ENCODE measurements around the gene CCDC141. TPM values are rescaled to one million over a fixed set of nuclear protein-coding genes. Genes with fewer than 3 reads are reported as not detected.

Gene CCDC141
- polyA plus RNA-seq, 2 of the 4 experiments (the other 2 are of a cell fraction), result not detected

DNA sequence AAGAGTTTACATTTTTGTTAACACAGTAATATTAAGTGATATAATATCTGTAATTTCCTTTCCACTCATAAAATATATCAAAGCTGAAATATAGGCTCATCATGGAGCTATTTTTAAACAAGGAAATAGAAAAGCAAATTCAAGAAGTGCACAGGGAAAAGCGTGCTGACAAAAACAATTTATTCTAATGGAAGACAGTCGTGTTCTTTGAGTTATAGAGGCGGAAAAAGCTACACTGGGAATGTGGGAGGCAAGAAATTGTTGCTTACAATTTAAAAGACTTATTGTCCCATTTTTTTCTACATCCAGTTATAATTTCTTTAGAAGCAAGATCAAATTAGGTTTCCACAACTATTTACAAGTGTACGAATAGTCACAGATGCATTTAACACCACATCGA, 239.5 kb downstream of the CCDC141 start:
- Histone ChIP-seq H3K4me3 (no peak overlapping the region), H3K9me3 (no peaks in the 10 kb centered on the region), H3K4me2 (no peak overlapping the region), H3K4me1 (no peaks in the 10 kb centered on the region), H3K27ac (no peak overlapping the region)
- DNase-seq (ENCODE audit: low read depth in 1 of 2, low spot score in 1 of 2) (no peak), FAIRE-seq (no peak), ATAC-seq (no peak)
- TF ChIP-seq CHD4 (IDR thresholded peaks at IDR 0.05; ENCODE audit: borderline replicate concordance) (no peak), CBX2 (IDR thresholded peaks at IDR 0.05; ENCODE audit: borderline replicate concordance, low read depth) (no peak), SMC3 (IDR thresholded peaks at IDR 0.05) (no peak)
- TF ChIP-seq, protein P1, sequence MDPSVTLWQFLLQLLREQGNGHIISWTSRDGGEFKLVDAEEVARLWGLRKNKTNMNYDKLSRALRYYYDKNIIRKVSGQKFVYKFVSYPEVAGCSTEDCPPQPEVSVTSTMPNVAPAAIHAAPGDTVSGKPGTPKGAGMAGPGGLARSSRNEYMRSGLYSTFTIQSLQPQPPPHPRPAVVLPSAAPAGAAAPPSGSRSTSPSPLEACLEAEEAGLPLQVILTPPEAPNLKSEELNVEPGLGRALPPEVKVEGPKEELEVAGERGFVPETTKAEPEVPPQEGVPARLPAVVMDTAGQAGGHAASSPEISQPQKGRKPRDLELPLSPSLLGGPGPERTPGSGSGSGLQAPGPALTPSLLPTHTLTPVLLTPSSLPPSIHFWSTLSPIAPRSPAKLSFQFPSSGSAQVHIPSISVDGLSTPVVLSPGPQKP (IDR thresholded peaks at IDR 0.05; ENCODE audit: low read depth, low read length), result no peak
- TF ChIP-seq, protein P2, sequence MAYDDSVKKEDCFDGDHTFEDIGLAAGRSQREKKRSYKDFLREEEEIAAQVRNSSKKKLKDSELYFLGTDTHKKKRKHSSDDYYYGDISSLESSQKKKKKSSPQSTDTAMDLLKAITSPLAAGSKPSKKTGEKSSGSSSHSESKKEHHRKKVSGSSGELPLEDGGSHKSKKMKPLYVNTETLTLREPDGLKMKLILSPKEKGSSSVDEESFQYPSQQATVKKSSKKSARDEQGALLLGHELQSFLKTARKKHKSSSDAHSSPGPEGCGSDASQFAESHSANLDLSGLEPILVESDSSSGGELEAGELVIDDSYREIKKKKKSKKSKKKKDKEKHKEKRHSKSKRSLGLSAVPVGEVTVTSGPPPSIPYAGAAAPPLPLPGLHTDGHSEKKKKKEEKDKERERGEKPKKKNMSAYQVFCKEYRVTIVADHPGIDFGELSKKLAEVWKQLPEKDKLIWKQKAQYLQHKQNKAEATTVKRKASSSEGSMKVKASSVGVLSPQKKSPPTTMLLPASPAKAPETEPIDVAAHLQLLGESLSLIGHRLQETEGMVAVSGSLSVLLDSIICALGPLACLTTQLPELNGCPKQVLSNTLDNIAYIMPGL (CRISPR knock-in tag; IDR thresholded peaks at IDR 0.05; ENCODE audit: borderline replicate concordance), result no peak
- 53% methylated on average over 5 of the region's 5 CpGs for WGBS (ENCODE audit: missing lambda C conversion rate)
- ChIA-PET CTCF (no interaction called here), POLR2A (no interaction called here)

DNA sequence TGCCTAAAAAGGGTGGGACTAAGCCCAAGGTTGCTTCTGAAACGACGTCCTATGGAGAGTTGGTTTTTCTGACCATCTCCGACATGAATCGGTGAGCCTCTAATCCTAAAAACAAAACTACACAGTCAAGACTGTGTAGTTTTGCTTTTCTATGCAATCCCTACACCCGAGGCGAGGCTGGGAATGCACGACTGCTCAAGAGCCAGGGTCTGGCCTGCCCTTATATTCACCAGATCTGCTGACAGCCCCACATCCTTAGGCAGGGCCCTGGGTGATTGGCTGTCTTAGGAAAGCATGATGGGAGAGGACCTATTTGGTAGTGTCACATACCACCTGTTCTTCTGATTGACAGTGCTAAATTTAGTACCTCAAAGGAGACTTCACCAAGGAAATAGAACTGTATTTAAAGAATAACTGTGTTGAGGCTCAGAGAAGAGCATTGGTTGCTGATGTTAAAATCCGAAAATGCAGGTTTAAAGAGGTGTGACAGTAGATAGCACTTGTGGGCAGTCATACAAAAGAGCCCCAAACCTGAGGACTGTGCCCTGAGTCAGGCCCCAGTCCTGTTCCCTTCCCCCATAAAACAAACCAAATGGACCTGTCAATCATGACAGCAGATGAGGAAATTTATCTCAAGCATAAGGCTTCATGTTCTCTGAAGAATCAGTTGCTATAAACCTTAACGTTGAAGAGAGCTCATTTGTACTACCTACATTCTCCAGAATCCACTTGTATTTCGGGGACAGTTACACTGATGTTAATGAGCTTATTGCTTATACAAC, 242.5 kb downstream of the CCDC141 start, which contains the start of gene TTN:
TTN (minus strand) TSS at position 197 of the 782 bp plus-strand sequence. CDS start 2,781 bp downstream, outside the sequence.
- Histone ChIP-seq H3K4me2 (no peak within 1 kb of the TSS), H3K27ac (no peak within 1 kb of the TSS), H3K4me1 (no peaks in the 10 kb centered on the region), H3K9me3 (no peaks in the 10 kb centered on the region), H3K4me3 (no peak within 1 kb of the TSS)
- no peak for DNase-seq (ENCODE audit: low read depth in 1 of 2, low spot score in 1 of 2)
- ATAC-seq, result no peak
- 68% methylated on average over 10 of the region's 10 CpGs for WGBS (ENCODE audit: missing lambda C conversion rate)
- CTCF ChIA-PET, result interaction anchor here (1.2 kb wide), 1 partner anchor 12 kb away, joined by 3 read pairs; no protein-coding TSS in a partner anchor
- POLR2A ChIA-PET, result no interaction called here
- no peak for FAIRE-seq
- TF ChIP-seq MAZ (IDR thresholded peaks at IDR 0.05; ENCODE audit: borderline replicate concordance, low read depth, low read length) (no peak), RFX5 (IDR thresholded peaks at IDR 0.05) (no peak), JUN (IDR thresholded peaks at IDR 0.05) (no peak), MYC (IDR thresholded peaks at IDR 0.05; ENCODE audit: borderline replicate concordance, low read length) (no peak), FOSL2 (IDR thresholded peaks at IDR 0.05) (no peak), FOSL2 (CRISPR knock-in tag; IDR thresholded peaks at IDR 0.05) (no peak), CEBPB (IDR thresholded peaks at IDR 0.05) (no peak), ESRRA (IDR thresholded peaks at IDR 0.05; ENCODE audit: borderline replicate concordance, low read length) (no peak), RAD21 (conservative IDR thresholded peaks at IDR 0.05 in 1 of 2, IDR thresholded peaks at IDR 0.05 in 1 of 2) (no peak), HDAC2 (IDR thresholded peaks at IDR 0.05) (no peak), NR3C1 (IDR thresholded peaks at IDR 0.05) (no peak)
- TF ChIP-seq, protein P3, sequence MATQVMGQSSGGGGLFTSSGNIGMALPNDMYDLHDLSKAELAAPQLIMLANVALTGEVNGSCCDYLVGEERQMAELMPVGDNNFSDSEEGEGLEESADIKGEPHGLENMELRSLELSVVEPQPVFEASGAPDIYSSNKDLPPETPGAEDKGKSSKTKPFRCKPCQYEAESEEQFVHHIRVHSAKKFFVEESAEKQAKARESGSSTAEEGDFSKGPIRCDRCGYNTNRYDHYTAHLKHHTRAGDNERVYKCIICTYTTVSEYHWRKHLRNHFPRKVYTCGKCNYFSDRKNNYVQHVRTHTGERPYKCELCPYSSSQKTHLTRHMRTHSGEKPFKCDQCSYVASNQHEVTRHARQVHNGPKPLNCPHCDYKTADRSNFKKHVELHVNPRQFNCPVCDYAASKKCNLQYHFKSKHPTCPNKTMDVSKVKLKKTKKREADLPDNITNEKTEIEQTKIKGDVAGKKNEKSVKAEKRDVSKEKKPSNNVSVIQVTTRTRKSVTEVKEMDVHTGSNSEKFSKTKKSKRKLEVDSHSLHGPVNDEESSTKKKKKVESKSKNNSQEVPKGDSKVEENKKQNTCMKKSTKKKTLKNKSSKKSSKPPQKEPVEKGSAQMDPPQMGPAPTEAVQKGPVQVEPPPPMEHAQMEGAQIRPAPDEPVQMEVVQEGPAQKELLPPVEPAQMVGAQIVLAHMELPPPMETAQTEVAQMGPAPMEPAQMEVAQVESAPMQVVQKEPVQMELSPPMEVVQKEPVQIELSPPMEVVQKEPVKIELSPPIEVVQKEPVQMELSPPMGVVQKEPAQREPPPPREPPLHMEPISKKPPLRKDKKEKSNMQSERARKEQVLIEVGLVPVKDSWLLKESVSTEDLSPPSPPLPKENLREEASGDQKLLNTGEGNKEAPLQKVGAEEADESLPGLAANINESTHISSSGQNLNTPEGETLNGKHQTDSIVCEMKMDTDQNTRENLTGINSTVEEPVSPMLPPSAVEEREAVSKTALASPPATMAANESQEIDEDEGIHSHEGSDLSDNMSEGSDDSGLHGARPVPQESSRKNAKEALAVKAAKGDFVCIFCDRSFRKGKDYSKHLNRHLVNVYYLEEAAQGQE (IDR thresholded peaks at IDR 0.05), result no peak
- TF ChIP-seq, protein P4, sequence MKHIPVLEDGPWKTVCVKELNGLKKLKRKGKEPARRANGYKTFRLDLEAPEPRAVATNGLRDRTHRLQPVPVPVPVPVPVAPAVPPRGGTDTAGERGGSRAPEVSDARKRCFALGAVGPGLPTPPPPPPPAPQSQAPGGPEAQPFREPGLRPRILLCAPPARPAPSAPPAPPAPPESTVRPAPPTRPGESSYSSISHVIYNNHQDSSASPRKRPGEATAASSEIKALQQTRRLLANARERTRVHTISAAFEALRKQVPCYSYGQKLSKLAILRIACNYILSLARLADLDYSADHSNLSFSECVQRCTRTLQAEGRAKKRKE (CRISPR knock-in tag; IDR thresholded peaks at IDR 0.05; ENCODE audit: low read depth), result no peak
- TF ChIP-seq, protein P5, sequence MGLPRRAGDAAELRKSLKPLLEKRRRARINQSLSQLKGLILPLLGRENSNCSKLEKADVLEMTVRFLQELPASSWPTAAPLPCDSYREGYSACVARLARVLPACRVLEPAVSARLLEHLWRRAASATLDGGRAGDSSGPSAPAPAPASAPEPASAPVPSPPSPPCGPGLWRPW (IDR thresholded peaks at IDR 0.05), result no peak
- TF ChIP-seq, protein P6, sequence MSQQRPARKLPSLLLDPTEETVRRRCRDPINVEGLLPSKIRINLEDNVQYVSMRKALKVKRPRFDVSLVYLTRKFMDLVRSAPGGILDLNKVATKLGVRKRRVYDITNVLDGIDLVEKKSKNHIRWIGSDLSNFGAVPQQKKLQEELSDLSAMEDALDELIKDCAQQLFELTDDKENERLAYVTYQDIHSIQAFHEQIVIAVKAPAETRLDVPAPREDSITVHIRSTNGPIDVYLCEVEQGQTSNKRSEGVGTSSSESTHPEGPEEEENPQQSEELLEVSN (IDR thresholded peaks at IDR 0.05; ENCODE audit: borderline replicate concordance, low read depth), result no peak

All from A549 (cell line).